Hepatocyte (in vitro differentiated cells): ENCODE results near the gene DAB2IP. TPM values are rescaled to one million over a fixed set of nuclear protein-coding genes. Genes with fewer than 3 reads are reported as not detected.
"Not testable (repeated sequence)": the region's sequence is repeated elsewhere in the genome, so short reads cannot be mapped to it uniquely, and the experiment has no call there.

ENCODE experiments used
- DNase-seq: peaks from one replicate; pipeline ENCODE4 v3.0.0-alpha.2; 2016; ENCODE audit warnings: low spot score
- H2AFZ ChIP-seq: fragments of 200-600 bp; sonication (generic); 2 replicates; pipeline ENCODE4 v1.6.0; 2016; ENCODE audit warnings: antibody characterized with exemption, mild to moderate bottlenecking
- H3K27ac ChIP-seq: fragments of 200-600 bp; sonication (generic); 2 replicates; pipeline ENCODE4 v1.5.1; 2016; ENCODE audit warnings: mild to moderate bottlenecking
- H3K27me3 ChIP-seq: fragments of 200-600 bp; sonication (generic); 2 replicates; pipeline ENCODE4 v1.6.1; 2016
- H3K36me3 ChIP-seq: fragments of 200-600 bp; sonication (generic); replicated peaks from 2 replicates; pipeline ENCODE4 v1.5.1; 2016; ENCODE audit warnings: low read depth; ENCODE audit not compliant: insufficient read depth
- H3K4me1 ChIP-seq: fragments of 200-600 bp; sonication (generic); 2 replicates; pipeline ENCODE4 v1.5.1; 2016; ENCODE audit warnings: mild to moderate bottlenecking, moderate library complexity; ENCODE audit not compliant: insufficient read depth
- H3K4me2 ChIP-seq: fragments of 200-600 bp; sonication (generic); 2 replicates; pipeline ENCODE4 v1.6.0; 2016
- H3K4me3 ChIP-seq: fragments of 200-600 bp; sonication (generic); 2 replicates; pipeline ENCODE4 v1.5.1; 2016; ENCODE audit warnings: mild to moderate bottlenecking
- H3K79me2 ChIP-seq: fragments of 200-600 bp; sonication (generic); 2 replicates; pipeline ENCODE4 v1.6.0; 2017; ENCODE audit warnings: mild to moderate bottlenecking
- H3K9me2 ChIP-seq: fragments of 200-600 bp; sonication (generic); replicated peaks from 2 replicates; pipeline ENCODE4 v1.6.0; 2017; ENCODE audit warnings: mild to moderate bottlenecking; ENCODE audit not compliant: insufficient read depth
- H3K9me3 ChIP-seq: fragments of 200-600 bp; sonication (generic); 2 replicates; pipeline ENCODE4 v1.5.1; 2016; ENCODE audit warnings: low read depth, mild to moderate bottlenecking
- H4K20me1 ChIP-seq: fragments of 200-600 bp; sonication (generic); 2 replicates; pipeline ENCODE4 v1.6.0; 2016; ENCODE audit warnings: mild to moderate bottlenecking; ENCODE audit not compliant: insufficient read depth, poor library complexity, severe bottlenecking
- EZH2 ChIP-seq: fragments of 200-600 bp; sonication (generic); IDR thresholded peaks from 2 replicates; pipeline ENCODE4 v1.6.1; 2016; ENCODE audit warnings: antibody characterized with exemption, mild to moderate bottlenecking, borderline replicate concordance
- EZH2phosphoT487 ChIP-seq: fragments of 200-600 bp; sonication (generic); IDR thresholded peaks from one replicate; pipeline ENCODE4 v1.6.1; 2018; ENCODE audit warnings: antibody characterized with exemption, mild to moderate bottlenecking, low read depth, moderate library complexity; ENCODE audit not compliant: unreplicated experiment, severe bottlenecking
- WGBS: methylation state at CpG from one replicate; pipeline ENCODE4 v1.1.6; 2016; ENCODE audit warnings: low lambda C conversion rate; ENCODE audit errors: missing lambda C conversion rate; 5-methylcytosine and 5-hydroxymethylcytosine counted together
- polyA plus RNA-seq: library from polyadenylated mRNA; unstranded; fragments of >200 nt; fragmentation: Nextera tagmentation; extraction: Ambion mirVana; gene quantifications from 2 replicates; pipeline ENCODE4 v1.2.1, GENCODE V29; 2016
- total RNA-seq: library from RNA; depleted of rRNA; stranded (reverse); fragments of >200 nt; gene quantifications from 2 replicates; pipeline ENCODE4 v1.2.3, GENCODE V29; 2014
- TF ChIP-seq, protein P1 (sequence below): fragments of 200-600 bp; sonication (generic); IDR thresholded peaks from 2 replicates; pipeline ENCODE4 v1.5.1; 2016; ENCODE audit warnings: antibody characterized with exemption, mild to moderate bottlenecking; ENCODE audit not compliant: poor library complexity

The DAB2IP gene
- total and polyA plus RNA-seq, 2 experiments from 2014 or later, result 11.6 to 31.0 TPM

DNA sequence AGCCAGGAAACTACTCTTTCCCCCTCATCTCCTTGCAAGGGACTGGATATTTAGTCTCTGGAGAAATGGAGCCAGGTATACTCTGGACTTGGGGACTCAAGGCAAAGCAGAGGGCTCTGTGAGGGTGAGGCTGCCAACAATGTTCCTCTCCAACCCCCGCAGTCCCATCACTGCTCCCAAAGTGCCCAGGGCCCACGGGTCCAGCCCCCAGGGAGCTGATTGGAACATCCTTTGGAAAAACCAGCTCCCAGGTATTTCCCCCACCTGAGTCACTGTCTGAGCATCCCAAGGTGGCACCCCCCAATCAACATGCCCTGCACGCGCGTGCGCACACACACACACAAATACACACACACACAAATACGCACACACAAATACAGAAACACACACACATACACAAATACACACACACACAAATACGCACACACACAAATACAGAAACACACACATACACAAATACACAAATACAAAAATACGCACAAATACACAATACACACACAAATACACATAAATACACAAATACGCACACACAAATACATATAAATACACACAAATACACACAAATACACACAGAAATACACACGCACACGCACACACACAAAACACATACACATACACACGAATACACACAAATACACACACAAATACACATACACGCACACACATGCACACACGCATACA, 137.4 kb downstream of the DAB2IP start:
- Histone ChIP-seq H2AFZ (no peak overlapping the region), H3K9me3 (no peaks in the 10 kb centered on the region), H3K27me3 (no peaks in the 10 kb centered on the region), H3K4me2 (no peak overlapping the region), H3K4me3 (no peak overlapping the region), H3K9me2 (no peaks in the 10 kb centered on the region), H3K27ac (no peak overlapping the region), H3K4me1 (no peaks in the 10 kb centered on the region), H3K79me2 (no peaks in the 10 kb centered on the region), H4K20me1 (no peaks in the 10 kb centered on the region), H3K36me3 (no peaks in the 10 kb centered on the region)
- TF ChIP-seq, protein P1, sequence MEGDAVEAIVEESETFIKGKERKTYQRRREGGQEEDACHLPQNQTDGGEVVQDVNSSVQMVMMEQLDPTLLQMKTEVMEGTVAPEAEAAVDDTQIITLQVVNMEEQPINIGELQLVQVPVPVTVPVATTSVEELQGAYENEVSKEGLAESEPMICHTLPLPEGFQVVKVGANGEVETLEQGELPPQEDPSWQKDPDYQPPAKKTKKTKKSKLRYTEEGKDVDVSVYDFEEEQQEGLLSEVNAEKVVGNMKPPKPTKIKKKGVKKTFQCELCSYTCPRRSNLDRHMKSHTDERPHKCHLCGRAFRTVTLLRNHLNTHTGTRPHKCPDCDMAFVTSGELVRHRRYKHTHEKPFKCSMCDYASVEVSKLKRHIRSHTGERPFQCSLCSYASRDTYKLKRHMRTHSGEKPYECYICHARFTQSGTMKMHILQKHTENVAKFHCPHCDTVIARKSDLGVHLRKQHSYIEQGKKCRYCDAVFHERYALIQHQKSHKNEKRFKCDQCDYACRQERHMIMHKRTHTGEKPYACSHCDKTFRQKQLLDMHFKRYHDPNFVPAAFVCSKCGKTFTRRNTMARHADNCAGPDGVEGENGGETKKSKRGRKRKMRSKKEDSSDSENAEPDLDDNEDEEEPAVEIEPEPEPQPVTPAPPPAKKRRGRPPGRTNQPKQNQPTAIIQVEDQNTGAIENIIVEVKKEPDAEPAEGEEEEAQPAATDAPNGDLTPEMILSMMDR, result no peak
- TF ChIP-seq EZH2, result no peak
- TF ChIP-seq EZH2phosphoT487, result no peak
- no peak for DNase-seq
- WGBS, result 87% methylated on average over 15 of the region's 15 CpGs

DNA sequence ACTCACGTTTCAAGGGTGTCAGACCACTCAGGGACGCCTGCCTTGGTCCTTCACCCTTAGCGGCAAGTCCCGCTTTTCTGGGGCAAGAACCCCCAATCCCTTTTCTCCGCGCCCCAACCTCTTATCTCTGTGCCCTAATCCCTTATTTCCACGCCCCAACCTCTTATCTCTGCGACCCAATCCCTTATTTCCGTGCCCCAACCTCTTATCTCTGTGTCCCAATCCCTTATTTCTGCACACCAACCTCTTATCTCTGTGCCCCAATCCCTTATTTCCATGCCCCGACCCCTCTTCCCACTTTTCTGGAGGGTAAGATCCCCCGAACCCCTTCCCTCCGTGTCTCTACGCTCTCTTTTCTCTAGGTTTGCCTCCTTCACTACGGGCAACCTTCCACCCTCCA, 139.4 kb downstream of the DAB2IP start:
- Histone ChIP-seq H3K4me1 (no peaks in the 10 kb centered on the region), H4K20me1 (no peaks in the 10 kb centered on the region), H3K27me3 (no peaks in the 10 kb centered on the region), H3K36me3 (no peaks in the 10 kb centered on the region), H3K27ac (no peak overlapping the region), H3K4me3 (no peak overlapping the region), H2AFZ (no peak overlapping the region), H3K79me2 (no peaks in the 10 kb centered on the region), H3K9me3 (no peaks in the 10 kb centered on the region), H3K9me2 (no peaks in the 10 kb centered on the region), H3K4me2 (no peak overlapping the region)
- TF ChIP-seq, protein P1, result no peak
- no peak for TF ChIP-seq EZH2phosphoT487
- no peak for TF ChIP-seq EZH2
- no peak for DNase-seq
- 82% methylated on average over 13 of the region's 14 CpGs for WGBS

DNA sequence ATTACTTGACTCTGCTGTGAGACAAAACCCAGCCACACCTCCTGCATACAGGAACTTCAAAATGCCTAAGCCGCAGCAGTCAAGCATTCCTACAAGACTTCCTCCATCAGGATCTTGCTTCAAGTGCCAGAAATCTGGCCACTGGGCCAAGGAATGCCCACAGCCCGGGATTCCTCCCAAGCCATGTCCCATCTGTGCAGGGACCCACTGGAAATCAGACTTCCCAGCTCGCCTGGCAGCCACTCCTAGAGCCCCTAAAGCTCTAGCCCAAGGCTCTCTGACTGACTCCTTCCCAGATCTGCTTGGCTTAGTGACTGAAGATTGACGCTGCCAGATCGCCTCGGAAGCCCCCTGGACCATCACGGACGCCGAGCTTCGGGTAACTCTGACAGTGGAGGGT, 141.0 kb downstream of the DAB2IP start:
- not testable (repeated sequence) for H3K79me2 ChIP-seq, H3K4me3 ChIP-seq, H4K20me1 ChIP-seq, DNase-seq, H3K4me1 ChIP-seq, H3K9me2 ChIP-seq, H2AFZ ChIP-seq, H3K36me3 ChIP-seq, H3K27ac ChIP-seq, H3K27me3 ChIP-seq, H3K4me2 ChIP-seq, H3K9me3 ChIP-seq
- 92% methylated on average over 10 of the region's 10 CpGs for WGBS

DNA sequence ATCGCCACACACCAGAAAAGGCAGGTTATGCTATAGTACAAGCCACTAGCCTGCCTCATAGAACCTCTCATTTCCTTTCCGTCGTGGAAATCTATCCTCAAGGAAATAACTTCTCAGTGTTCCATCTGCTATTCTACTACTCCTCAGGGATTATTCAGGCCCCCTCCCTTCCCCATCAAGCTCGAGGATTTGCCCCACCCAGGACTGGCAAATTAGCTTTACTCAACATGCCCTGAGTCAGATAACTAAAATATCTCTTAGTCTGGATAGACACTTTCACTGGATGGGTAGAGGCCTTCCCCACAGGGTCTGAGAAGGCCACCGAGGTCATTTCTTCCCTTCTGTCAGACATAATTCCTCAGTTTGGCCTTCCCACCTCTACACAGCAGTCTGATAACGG, 142.9 kb downstream of the DAB2IP start:
- not testable (repeated sequence) for H3K4me3 ChIP-seq, H3K27me3 ChIP-seq, DNase-seq, H3K79me2 ChIP-seq, H3K9me3 ChIP-seq, H3K27ac ChIP-seq, H3K36me3 ChIP-seq, H4K20me1 ChIP-seq, H3K4me1 ChIP-seq, H3K9me2 ChIP-seq, H3K4me2 ChIP-seq, H2AFZ ChIP-seq
- 79% methylated on average over 6 of the region's 6 CpGs for WGBS
